Heart left ventricle (tissue), 16 donors: Measurements from ENCODE around the gene MPRIP. TPM values are rescaled to one million over a fixed set of nuclear protein-coding genes. Genes with fewer than 3 reads are reported as not detected.

Experiments used
- ATAC-seq, 4 donors: fragments of 200-7000 bp; cut with Tn5 transposase; one replicate each; pipeline ENCODE4 v1.9.1; 2020 to 2022; ENCODE audit warnings: moderate library complexity in 4 of 4, mild to moderate bottlenecking in 3 of 4, moderate number of reproducible peaks in 1 of 4
- DNase-seq, 5 donors: peaks; one replicate each; pipeline ENCODE4 v3.0.0-alpha.2; 2020
- H3K27ac ChIP-seq, 12 donors: fragments of 200-600 bp; sonication (generic) in 4 of 12; one replicate each; pipeline versions ENCODE4 v1.5.0 to v1.8.0; 2016 to 2022; ENCODE audit warnings: mild to moderate bottlenecking in 2 of 12
- H3K27me3 ChIP-seq, 9 donors: fragments of 200-600 bp; sonication (generic) in 2 of 9; one replicate each; pipeline versions ENCODE4 v1.5.1 to v1.8.0; 2016 to 2022; ENCODE audit warnings: mild to moderate bottlenecking in 3 of 9
- H3K36me3 ChIP-seq, 9 donors: fragments of 200-600 bp; sonication (generic) in 2 of 9; one replicate each; pipeline versions ENCODE4 v1.5.0 to v1.8.0; 2018 to 2022; ENCODE audit warnings: mild to moderate bottlenecking in 2 of 9
- H3K4me1 ChIP-seq, 12 donors: fragments of 200-600 bp; sonication (generic) in 4 of 12; one replicate each; pipeline versions ENCODE4 v1.5.0 to v1.8.0; 2016 to 2022; ENCODE audit warnings: mild to moderate bottlenecking in 3 of 12
- H3K4me3 ChIP-seq, 12 donors: fragments of 200-600 bp; sonication (generic) in 4 of 12; one replicate each; pipeline versions ENCODE4 v1.5.0 to v1.8.0; 2017 to 2022; ENCODE audit warnings: mild to moderate bottlenecking in 9 of 12, moderate library complexity in 4 of 12
- H3K9me3 ChIP-seq, 12 donors: fragments of 200-600 bp; sonication (generic) in 4 of 12; one replicate each; pipeline versions ENCODE4 v1.5.0 to v1.8.0; 2016 to 2022; ENCODE audit warnings: mild to moderate bottlenecking in 1 of 12
- POLR2A ChIP-seq, 2 donors: fragments of 450-650 bp; IDR thresholded peaks; one replicate each; pipeline ENCODE4 v1.6.1; 2017; ENCODE audit warnings: antibody characterized with exemption in 2 of 2, mild to moderate bottlenecking in 2 of 2, moderate library complexity in 2 of 2
- WGBS, 4 donors: extraction: QIAGEN DNeasy Blood & Tissue Kit in 2 of 4; methylation state at CpG; one replicate each; pipeline versions ENCODE4 v1.1.5 to v1.1.7; 2013 to 2018; 5-methylcytosine and 5-hydroxymethylcytosine counted together
- intact Hi-C, 10 donors: fragments of 100-400 bp; cut with DNase I; formaldehyde crosslinking; loops; one replicate each; pipeline versions ENCODE4 v1.11.1 to v1.14.2; 2022
- polyA plus RNA-seq, 2 donors: library from polyadenylated mRNA; stranded (reverse); fragments of 200-250 nt; gene quantifications; one replicate each; pipeline ENCODE4 v1.2.3, GENCODE V29; 2013
- total RNA-seq, 9 donors: library from RNA; depleted of rRNA in 2 of 9; stranded (reverse); fragments of >200 nt in 2 of 9; fragmentation: NEBNext Ultra II Directional in 3 of 9; extraction: Animal tissue kit (Norgen Biotek cat#: 25700) in 3 of 9; gene quantifications; one replicate each; pipeline versions ENCODE4 v1.1.0 to v1.2.4, GENCODE V29; 2016 to 2023
- TF ChIP-seq, protein P1 (sequence below), 12 donors: fragments of 200-600 bp; sonication (generic) in 4 of 12; IDR thresholded peaks; one replicate each; pipeline versions ENCODE4 v1.5.0 to v1.8.0; 2018 to 2022; ENCODE audit warnings: antibody characterized with exemption in 12 of 12, mild to moderate bottlenecking in 5 of 12
- donor health status: ischemic (EF 13 %, LVEDD 7.1; RV severe dilation, severe dysfunction).
- donor health status: healthy with polysubstance abuse.
- donor health status: DM: no; HTN: yes; CAD: no.
- donor health status: DM: no; HTN: no; CAD: no.
- donor health status: ischemic (EF 25% LVEDD 6.9; RV normal size, moderate dysfunction).
- donor health status: ischemic (EF 25% LVEDD 5.7; RV mildly dilated, moderate dysfunction).
- donor health status: healthy.
- donor health status: DM: yes; HTN: yes; CAD: no.
- donor health status: ischemic (EF 35%, LVEDD 5.7; RV mildly dilated, moderate dysfunction).
- donor health status: nonischemic (EF 11% LVEDD 7.7; RV severe dilation, severe dysfunction).
- donor health status: DM: yes; HTN: yes; CAD: no.
- donor health status: PGD.
- donor health status: ischemic (EF 29% LVEDD 5.4; RV normal size, mild dysfunction).
- donor health status: nonischemic (EF 23%, LVEDD 6.1; RV moderate dilation, normal function).

The MPRIP gene
- total and polyA plus RNA-seq, 11 donors: 131 to 686 (median 343) TPM

DNA sequence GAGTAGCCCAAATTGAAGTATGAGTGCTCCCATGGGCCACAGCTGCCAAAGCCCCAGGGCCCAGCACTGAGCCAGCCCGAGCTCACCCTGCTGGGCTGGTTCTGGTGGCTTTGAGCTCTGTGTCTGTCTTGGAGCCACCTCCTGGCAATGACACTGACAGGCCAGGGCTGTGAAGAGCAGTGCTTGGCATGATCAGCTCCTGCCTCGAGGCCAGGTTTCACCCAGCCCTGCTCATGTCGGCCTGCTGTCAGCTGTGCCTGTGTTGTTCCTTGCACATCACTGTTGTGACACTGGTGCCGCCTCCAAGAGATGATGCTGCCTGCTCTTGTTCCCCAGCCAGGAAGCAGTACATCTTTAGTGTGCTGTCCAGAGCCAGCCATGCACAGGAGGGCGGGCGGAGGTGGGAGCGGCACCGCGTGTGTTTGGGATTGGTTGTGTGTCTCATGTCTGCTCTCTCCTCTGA, 137.9 kb downstream of the MPRIP start:
- Histone ChIP-seq H3K9me3 (no peaks in the 10 kb centered on the region), H3K4me1 (peaks cover 0 to 62% (median 29%) of the 10 kb centered on the region in 12 donors), H3K27me3 (no peaks in the 10 kb centered on the region), H3K4me3 (peak overlapping the region in 1 of 12 donors; percentile 1), H3K36me3 (peaks cover 3 to 99% (median 94%) of the 10 kb centered on the region in 9 donors), H3K27ac (peak overlapping the region in 8 of 12 donors; percentile 14 to 85 (median 43))
- TF ChIP-seq, protein P1, sequence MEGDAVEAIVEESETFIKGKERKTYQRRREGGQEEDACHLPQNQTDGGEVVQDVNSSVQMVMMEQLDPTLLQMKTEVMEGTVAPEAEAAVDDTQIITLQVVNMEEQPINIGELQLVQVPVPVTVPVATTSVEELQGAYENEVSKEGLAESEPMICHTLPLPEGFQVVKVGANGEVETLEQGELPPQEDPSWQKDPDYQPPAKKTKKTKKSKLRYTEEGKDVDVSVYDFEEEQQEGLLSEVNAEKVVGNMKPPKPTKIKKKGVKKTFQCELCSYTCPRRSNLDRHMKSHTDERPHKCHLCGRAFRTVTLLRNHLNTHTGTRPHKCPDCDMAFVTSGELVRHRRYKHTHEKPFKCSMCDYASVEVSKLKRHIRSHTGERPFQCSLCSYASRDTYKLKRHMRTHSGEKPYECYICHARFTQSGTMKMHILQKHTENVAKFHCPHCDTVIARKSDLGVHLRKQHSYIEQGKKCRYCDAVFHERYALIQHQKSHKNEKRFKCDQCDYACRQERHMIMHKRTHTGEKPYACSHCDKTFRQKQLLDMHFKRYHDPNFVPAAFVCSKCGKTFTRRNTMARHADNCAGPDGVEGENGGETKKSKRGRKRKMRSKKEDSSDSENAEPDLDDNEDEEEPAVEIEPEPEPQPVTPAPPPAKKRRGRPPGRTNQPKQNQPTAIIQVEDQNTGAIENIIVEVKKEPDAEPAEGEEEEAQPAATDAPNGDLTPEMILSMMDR (IDR thresholded peaks at IDR 0.05): no peak
- no peak for TF ChIP-seq POLR2A (IDR thresholded peaks at IDR 0.05)
- DNase-seq (peak in 3 of 5 donors; percentile 60 to 76 (median 68)), ATAC-seq (peak; percentile 35 to 78 (median 71))
- intact Hi-C loops: loop anchor here in 1 of 10 donors (10.0 kb wide), 1 partner anchor 55 kb away; the partner anchor contains the start of gene FLCN
- WGBS, 4 donors: 57 to 70% (median 66%) methylated on average over 5 to 9 of the region's 9 CpGs

DNA sequence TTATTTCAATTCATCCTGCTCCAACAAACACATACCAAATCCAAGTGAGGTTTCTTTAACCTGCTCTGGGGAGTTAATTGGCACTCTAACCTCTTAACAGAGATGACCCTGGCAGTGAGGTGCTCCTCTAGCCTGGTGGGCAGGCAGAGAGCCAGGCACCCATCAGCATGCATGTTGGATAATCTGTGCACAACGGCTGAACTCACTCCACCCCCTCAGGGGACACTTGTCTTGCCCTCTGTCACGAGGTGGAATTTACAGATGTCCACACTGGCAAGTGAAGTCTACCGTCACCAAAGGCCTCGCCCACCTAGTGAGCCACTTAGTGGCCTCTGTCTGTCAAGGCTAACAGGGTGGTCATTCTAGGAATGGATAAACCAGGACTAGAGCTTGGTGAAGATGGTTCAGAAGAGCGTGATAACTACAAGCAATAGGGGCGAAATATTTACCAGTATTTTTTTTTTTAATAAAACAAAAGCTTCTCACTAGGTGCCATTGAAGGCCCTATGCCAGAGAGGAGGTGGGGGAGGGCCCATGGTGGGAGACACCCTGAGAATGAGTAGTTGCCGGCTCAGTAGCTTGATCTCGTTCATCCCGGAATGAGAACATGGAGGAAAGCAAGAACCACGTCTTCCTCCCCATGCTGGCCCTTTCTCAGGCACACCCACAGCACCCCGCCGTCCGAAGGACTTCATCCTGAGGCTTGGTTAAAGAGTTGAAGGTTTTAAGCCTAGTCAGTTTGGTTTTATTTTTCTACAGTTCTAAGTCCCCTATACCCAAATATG, 138.7 kb downstream of the MPRIP start:
- 63 to 74% (median 73%) methylated on average over 13 of the region's 13 CpGs for WGBS, 4 donors
- Histone ChIP-seq H3K4me1 (peaks cover 0 to 63% (median 37%) of the 10 kb centered on the region in 12 donors), H3K27ac (peak overlapping the region in 6 of 12 donors; percentile 6 to 85 (median 50)), H3K36me3 (peaks cover 0 to 98% (median 86%) of the 10 kb centered on the region in 9 donors), H3K27me3 (no peaks in the 10 kb centered on the region), H3K4me3 (no peak overlapping the region), H3K9me3 (no peaks in the 10 kb centered on the region)
- ATAC-seq: peak in 3 of 4 donors; percentile 39 to 70 (median 53)
- TF ChIP-seq POLR2A (IDR thresholded peaks at IDR 0.05): no peak
- TF ChIP-seq, protein P1 (IDR thresholded peaks at IDR 0.05): no peak
- DNase-seq: peak; percentile 49 to 76 (median 61)
- intact Hi-C loops: loop anchor here in 1 of 10 donors (10.0 kb wide), 1 partner anchor 54 kb away; the partner anchor contains the start of gene FLCN

DNA sequence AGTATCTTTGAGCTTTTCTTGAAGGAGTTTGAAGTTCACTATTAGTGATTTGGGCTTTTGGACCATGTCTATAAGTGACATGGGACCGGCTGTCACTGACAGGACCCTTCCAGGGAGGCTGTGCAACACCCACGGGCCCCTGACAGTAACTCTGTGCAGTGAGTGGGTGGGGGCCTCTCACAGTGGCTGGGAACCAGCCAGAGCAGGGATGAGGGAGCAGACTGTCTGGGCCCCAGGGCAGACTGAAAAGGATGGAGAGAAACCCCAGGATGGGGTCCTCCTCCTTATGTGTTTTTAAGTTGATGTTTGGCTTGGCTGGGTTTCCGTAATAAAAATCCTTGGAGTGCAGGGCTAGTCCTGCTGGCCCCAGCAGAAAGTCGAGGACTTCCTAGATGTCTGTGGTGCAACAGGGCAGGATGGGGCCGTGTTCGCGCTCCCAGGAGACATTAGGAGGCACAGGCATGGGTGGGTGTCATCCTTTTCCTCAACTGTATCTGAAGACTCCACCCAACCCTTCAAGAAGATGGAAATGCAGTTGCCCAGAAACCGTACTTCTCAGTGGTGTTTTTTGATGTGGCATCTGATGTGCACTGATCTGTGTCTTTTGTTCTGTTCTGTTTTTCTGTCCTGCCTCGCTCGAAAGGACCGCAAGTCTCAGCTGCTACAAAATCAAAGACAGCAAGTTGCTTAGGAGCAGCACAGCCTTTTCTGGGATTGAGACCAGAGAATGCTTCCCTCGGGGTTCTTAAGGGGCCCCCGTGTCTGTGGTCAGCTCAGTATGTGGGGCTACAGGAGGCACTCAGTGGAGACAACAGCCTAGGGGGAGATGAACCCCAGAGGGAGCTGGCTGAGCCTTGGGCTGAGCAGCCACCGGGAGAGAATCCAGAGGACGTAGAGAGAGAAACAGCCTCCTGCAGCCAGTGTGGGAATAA, 139.7 kb downstream of the MPRIP start:
- Histone ChIP-seq H3K9me3 (no peaks in the 10 kb centered on the region), H3K4me3 (peak overlapping the region in 1 of 12 donors; percentile 3), H3K27ac (peak overlapping the region in 3 of 12 donors; percentile 62 to 85 (median 71)), H3K36me3 (peaks cover 0 to 96% (median 77%) of the 10 kb centered on the region in 9 donors), H3K27me3 (no peaks in the 10 kb centered on the region), H3K4me1 (peaks cover 0 to 73% (median 46%) of the 10 kb centered on the region in 12 donors)
- TF ChIP-seq, protein P1 (IDR thresholded peaks at IDR 0.05): no peak
- TF ChIP-seq POLR2A (IDR thresholded peaks at IDR 0.05): no peak
- DNase-seq (peak in 1 of 5 donors; percentile 37), ATAC-seq (no peak)
- WGBS, 4 donors: 72 to 78% (median 75%) methylated on average over 15 of the region's 15 CpGs
- intact Hi-C loops: loop anchor here in 1 of 10 donors (10.0 kb wide), 1 partner anchor 53 kb away; the partner anchor contains the start of gene FLCN
